ENCODE results near the gene KRTAP8-1.

- no peak for TF ChIP-seq CTCF (tag by site-specific recombination; IDR thresholded peaks at IDR 0.05)
- no peak for TF ChIP-seq ZBTB48 (tag by site-specific recombination; IDR thresholded peaks at IDR 0.05)
- no peak for TF ChIP-seq ZNF221 (tag by site-specific recombination; IDR thresholded peaks at IDR 0.05; ENCODE audit: borderline replicate concordance)
- TF ChIP-seq ZNF76 (tag by site-specific recombination; IDR thresholded peaks at IDR 0.05; ENCODE audit: borderline replicate concordance, low read depth): no peak
- TF ChIP-seq ZNF23 (tag by site-specific recombination; IDR thresholded peaks at IDR 0.05; ENCODE audit: borderline replicate concordance): no peak
Measured at GRCh38 chr21:30829659-30830058, 16.6 kb upstream of the KRTAP8-1 start, which contains the start of gene KRTAP7-1.

Data from HEK293 (cell line).